ENCODE measurements around the gene BAK1.
A peak's percentile ranks its signal among the peaks of the same experiment; 100 is the strongest.
"Not testable (repeated sequence)": the region's sequence is repeated elsewhere in the genome, so short reads cannot be mapped to it uniquely, and the experiment has no call there.

BAK1 gene

DNA sequence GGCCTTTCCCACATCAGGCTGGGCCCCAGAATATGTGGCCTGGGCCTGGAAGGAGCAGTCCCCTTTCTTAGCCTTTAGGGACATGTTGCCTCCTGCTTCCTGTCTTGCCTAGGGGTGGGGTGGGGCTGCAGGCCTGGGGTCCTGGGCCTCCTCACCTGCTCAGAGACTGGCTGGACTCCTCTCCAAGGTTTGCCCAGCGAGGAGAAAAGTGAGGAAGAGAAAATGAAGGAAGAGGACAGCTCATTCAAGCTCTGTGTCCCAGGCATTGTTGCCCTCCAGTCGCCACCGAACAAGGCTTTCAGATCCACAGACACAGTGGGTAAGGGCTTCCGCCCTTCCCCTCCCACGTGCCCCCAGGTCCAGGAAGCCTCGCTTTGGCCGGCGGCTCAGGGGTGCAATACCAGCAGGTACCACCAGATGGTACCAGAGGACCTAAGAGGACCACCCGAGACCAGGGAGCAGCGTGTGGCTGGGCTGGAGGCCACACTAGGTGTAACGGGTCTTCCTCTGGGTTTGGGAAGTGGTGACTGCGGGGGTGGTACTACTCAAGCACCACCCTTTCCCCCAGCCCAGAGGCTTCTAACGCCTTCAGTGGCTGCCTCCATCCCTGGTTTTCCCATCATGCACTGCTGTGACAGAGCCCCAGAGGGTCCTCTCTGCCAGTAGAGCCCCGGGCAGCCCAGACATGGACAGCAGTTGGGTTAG, 5.5 kb upstream of the BAK1 start:
- DNase-seq, result peak; percentile 80

GRCh38 chr6:33584700-33585402, 4.8 kb upstream of the BAK1 start:
- DNase-seq, result no peak

DNA sequence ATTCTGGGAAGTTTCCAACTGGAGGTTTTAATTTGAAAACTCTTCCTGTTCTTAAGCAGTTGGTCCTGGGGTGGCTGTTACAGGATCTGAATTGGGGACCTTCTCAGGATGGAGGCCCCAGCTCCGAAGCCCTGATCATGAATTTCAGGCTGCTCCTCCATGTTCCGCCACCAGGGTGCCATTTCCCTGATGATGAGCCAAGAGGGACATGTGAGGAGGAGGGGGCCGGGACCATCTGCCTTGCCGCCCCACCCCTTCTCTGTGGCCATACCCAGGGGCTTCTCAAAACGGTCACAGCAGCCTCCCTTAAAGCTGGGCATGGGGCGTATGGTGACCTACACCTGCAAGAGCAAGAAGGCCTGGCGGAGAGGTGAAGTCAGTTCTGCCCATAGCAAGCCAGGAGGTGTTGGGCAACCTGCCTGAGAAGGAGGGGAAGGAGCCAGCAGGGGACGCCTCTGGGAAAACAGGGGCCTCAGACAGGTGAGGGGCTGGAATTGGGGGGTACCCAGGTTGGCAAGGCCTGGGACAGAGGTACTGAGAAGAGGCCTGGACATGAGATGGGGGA, 3.6 kb upstream of the BAK1 start:
- DNase-seq, result peak; percentile 26

GRCh38 chr6:33581186-33581585, 1.1 kb upstream of the BAK1 start:
- no peak for DNase-seq

DNA sequence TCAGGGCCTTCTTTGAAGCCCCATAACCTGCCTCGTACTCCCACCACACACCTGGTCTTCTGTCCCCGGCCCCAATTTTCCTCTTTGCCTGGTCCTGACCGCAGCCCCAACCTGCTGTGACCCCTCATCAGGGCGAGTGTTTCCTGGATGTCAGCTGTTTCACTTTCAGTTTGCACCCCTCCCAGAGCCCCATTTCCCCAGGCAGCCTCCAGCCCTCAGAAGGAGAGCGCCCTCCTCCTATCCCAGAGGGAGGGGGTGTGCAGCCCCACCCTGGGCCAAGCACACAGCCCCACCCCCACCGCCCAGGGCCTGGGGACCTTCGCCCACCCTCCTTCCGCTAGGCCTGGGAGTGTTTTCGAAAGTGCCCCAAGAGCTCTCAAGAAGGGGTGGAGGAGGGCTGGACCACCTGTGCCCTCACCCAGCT, 1.5 kb downstream of the BAK1 start:
- no peak for DNase-seq

DNA sequence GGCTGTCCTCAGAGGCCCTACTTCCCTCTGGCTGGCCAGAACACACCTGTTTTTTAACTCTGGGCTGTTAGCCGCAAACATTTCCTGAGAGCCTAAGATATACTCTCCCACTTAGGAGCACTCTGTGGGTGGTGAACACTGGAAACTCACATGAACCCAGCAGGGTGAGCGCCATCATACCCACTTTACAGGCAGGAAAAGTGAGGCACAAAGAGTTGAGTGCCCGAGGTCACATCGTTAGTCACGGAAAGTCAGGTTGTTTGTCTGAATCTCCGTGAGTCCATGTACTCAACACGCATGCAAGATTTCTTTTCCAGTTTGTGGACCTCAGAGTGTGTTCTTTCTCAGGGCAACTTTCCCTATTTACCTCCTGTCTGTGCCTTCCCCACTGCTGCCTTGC, 1.9 kb downstream of the BAK1 start:
- DNase-seq, result no peak

GRCh38 chr6:33577718-33578117, 2.4 kb downstream of the BAK1 start:
- no peak for DNase-seq

DNA sequence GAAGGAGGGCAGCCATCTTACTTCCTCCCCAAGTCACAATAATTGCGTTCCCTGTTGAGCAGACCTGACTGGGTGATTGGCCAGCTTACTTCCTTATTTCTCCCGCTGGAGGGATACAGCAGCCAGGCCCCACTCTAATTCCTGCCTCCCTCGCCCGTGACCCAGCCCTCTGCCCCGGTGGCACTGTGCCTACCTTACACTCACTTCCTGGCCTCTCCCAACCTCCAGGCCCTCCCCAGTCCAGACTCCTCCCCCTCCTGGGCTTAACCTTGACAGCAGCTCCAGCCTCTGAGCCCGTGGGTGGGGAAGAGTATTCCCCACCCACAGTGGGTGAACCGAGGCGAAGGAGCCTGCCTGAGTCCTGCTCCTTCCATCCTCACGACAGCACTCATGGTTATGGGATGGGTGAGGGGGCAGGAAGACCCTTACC, 3.0 kb downstream of the BAK1 start:
- no peak for DNase-seq

DNA sequence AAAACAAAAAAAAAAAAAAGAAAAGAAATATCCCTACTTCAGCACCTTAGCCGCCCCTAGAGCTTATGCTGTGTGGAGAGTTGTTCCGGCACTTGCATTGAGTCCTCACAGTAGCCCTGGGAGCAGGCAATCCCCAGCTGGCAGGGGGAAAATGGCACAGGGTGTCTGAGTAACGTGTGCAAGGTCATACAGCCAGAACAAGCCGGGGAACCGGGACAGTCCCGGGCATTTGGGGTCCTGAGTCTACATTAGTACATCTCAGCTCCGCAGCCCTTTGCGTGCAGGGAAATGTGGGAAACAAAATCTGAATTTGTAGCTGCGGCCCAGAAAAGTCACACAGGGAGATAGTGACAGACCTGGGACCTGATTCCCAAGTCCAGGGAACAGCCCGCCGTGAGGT, 3.4 kb downstream of the BAK1 start:
- no peak for DNase-seq

GRCh38 chr6:33575211-33575610, 4.9 kb downstream of the BAK1 start:
- no peak for DNase-seq

GRCh38 chr6:33571637-33572316, 8.3 kb downstream of the BAK1 start:
- no peak for DNase-seq

DNA sequence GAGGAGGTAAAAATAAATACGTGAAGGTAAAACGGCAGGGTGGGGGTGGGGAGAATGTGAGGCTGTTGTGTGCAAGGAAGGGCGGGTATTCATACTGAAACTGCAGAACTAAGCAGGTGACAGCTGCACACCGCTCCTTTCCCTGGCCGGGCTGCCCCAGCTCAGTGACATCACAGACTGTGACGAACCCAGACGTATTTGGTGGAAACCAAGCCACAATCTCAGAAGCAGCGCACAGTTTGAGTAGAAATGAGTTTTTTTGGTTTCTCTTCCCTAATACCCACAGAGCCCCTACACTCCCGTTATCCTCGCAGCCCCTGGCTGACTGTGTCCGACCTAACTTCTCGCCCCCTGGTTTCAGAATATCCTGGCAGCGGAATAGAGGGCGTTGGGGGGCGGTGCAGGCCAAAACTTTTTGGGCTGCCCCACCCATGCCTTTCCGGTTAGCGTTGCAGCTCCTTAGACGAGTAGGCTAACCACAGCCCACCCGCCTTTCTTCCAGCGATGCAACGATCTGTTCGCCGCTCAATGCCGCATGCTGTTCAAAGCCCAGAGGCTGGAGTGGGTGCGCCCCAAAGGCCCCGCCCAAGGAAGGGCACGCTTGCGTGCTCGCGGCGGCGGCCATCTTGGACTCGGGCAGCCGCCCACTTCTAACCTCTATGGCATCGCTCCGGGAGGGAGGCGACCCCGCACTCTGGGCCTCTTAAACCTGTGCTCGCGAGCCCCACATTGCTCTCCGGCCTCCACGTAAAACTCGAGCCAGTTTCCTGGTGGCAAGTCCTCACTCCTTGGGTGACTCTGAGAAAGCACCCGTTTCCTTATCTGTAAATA, 9.1 kb downstream of the BAK1 start:
- peak; percentile 81 for DNase-seq

DNA sequence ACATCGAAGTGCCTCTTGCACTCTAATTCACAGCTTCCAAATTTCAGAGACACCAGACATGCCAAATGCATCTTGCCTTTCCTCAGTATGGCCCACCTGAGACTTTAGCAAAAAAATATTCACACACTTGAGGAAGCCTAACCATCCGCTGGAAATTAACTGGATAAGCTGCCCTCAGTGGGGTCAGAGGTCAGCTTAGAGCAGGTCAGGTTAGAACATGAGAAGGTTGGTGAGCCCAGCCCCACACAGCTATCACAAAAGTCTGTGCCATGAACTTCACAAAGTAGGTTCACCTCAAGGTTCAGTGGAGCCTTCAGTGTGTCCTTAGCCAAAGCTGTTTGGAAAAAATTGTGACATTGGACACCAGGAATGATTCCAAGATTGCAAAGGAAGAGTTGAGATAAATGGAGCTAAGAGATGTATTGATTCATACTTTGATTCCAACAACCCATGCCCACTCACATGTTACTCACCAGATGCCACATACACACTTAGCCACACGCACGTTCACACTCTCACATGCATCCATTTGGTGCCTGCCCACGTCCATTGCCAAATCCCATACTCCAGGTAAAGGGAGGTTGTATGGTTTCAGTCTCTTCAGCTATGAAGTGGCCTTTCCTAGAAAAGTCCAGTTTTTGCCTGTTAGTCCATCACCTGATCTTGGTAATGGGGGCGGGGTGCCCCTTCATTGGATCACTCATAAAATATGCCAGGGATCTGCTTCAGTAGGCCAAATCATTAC, 11.1 kb downstream of the BAK1 start:
- DNase-seq, result no peak

DNA sequence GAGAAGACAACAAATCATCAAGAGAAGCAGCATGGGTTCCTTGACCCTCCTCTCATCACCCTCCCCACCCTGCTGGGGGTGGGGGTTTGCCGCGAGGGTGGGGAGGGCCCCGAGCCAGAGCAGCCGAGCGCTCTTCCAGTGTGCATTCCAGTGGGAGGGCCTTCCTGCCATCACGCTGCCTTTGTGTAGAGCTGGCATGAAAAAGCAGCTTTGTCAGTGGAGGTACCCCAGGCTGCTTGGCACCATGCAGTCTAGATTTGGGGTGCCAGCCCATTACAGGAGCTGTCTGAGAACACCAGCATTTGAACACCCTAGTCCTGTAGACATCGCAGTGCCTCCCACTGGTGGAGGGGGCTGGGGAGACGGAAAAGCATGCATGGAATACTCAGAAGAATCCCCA, 12.2 kb downstream of the BAK1 start:
- DNase-seq, result no peak

DNA sequence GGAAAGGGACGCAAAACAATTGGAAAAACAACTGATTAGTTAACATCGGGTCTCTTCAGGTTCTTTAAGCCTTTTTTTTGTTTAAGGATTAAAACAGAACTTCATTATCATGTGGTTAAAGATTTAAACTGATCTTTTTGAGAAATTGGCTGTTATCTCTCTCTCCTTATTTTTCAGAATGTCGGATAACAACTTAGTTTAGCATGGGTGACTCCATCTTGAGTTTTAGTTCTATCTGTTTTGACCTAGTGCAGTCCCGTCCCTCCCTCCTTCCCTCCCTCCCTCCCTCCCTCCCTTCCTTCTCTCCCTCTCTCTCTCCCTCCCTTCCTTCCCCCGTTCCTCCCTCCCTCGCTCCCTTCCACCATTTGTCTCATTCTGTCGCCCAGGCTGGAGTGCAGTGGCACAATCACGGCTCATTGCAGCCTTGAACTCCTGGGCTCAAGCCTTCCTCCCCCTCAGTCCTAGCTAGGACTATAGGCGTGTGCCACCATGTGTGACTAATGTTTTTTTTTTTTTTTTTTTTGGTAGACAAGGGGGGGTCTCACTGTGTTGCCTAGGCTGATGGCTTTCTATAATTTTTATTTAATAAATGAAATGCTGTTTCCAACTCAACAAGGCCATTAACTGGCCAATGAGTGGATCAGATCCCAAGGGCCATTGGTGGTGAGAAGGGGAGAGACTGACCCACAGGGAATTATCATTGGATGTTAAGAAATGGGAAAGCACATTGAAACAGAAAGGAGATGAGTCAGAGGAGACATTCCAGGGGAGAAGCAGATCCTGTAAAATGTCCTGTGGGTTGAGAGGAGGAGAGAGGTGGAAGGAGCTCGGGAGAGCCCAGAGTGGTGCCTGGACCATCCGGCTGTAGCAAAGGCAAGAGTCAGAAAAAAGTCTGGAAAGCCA, 13.6 kb downstream of the BAK1 start:
- peak; percentile 82 for DNase-seq

DNA sequence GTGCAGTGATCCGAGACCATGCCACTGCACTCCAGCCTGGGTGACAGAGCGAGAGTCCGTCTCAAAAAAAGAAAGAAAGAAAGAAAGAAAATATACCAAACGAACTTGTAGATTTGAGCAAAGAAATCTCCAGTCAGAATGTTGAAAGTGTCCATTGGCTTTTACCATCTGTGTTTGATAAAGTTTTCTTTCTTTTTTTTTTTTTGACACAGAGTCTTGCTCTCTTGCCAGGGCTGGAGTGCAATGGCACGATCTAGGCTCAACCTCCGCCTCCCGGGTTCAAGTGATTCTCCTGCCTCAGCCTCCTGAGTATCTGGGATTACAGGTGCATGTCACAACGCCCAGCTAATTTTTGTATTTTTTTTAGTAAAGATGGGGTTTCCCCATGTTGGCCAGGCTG, 21.3 kb downstream of the BAK1 start:
- DNase-seq, result no peak

DNA sequence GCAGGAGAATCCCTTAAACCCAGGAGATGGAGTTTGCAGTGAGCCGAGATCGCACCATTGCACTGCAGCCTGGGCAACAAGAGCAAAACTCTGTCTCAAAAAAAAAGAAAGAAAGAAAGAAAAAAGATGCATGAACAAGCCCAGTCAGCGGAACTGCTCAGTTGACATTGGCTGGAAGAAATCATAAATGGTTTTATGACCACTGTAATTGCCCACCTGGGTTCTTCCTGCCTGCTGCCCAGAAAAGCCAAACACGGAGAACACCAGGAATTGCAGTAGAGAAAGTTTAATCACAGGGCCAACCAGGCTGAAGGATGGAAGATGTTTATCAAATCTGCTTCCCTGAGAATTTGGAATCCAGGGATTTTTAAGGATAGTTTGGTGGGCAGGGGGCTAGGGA, 22.7 kb downstream of the BAK1 start:
- no peak for DNase-seq

GRCh38 chr6:33552883-33553282, 27.2 kb downstream of the BAK1 start:
- not testable (repeated sequence) for DNase-seq

DNA sequence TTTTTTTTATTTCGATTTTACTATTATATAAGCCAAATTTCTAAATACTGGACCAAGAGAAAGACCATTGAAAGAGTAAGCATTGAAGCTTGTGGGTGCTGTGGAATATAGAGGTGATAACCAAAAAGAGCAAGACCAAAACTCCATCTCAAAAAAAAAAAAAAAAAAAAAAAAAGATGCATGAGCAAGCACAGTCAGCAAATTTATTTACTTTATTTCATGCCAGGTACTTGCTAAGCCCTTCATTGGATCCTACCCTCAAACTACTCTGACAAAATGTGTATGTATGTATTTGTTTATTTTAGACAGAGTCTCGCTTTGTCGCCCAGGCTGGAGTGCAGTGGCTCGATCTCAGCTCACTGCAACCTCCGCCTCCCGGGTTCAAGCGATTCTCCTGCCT, 27.8 kb downstream of the BAK1 start:
- DNase-seq, result no peak

DNA sequence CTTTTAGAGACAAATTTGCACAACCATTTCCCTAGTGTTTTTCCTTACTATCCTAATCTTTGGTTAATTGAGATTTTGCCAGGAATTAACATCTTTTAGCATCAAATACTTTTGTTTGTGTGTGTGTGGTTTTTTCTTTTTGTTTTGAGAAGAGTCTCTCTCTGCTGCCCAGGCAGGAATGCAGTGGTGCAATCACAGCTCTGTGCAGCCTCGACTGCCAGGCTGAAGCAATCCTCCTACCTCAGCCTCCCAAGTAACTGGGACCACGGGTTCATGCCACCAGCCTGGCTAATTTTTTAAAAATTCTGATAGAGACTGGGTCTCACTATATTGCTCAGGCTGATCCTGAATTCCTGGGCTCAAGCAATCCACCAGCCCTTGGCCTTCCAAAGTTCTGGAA, 28.5 kb downstream of the BAK1 start:
- DNase-seq, result no peak

DNA sequence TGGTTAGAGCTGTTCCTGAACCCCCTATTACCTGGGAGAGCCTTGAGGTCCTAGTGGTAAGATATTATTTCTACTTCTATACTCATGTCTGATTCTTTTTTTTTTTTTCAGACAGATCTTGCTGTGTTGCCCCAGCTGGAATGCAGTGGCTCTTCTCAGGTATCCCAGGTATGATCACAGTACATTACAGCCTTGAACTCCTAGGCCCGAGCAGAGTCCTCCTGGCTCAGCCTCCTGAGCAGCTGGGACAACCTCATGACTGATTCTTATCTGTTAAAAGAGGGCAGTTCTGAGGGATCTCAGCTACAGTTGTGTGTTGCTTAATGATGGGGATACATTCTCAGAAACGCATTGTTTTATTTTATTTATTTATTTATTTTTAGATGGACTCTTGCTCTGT, 30.2 kb downstream of the BAK1 start:
- no peak for DNase-seq

All from EL (cell line).